ENCODE measurements around the gene SV2C. TPM values are rescaled to one million over a fixed set of nuclear protein-coding genes. Genes with fewer than 3 reads are reported as not detected.

Gene SV2C
- polyA plus RNA-seq, 3 donors = 0.01 to 0.02 TPM; not detected in 1

DNA sequence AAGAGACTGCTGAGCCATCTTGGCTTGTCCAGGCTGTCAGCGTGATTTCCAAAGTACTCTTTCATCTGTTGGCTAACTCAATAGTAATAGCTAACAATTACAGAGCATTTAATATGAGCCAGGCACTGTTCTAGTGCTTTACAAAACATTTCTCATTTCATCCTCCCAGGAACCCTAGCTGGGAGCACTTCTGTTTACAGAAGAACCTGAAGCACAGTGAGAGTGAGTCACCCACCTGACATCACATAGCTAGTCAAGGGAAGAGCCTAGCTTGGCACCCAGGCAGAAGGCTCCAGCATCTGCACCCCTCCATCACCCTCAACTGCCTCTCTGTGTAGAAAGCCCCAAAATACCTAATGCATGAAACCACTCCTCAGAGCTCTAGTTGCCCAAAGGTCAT lies 262.4 kb downstream of the SV2C start:
- intact Hi-C loops (cut with micrococcal nuclease) = no loop called here
- Histone ChIP-seq H3K9ac (ENCODE audit: insufficient read depth, low read length, poor library complexity, severe bottlenecking) (no peak overlapping the region), H3K9me3 (replicated peaks in 1 of 2; ENCODE audit: control insufficient read depth in 1 of 2, insufficient read depth in 1 of 2, low read length in 2 of 2) (no peaks in the 10 kb centered on the region), H3K27ac (ENCODE audit: low read depth in 1 of 2, low read length in 2 of 2) (no peak overlapping the region), H3K4me2 (replicated peaks; ENCODE audit: extremely low read depth, low read length, poor library complexity, severe bottlenecking) (no peak overlapping the region), H3K27me3 (ENCODE audit: control insufficient read depth in 2 of 2, insufficient read depth in 2 of 2, low read length in 2 of 2) (no peaks in the 10 kb centered on the region), H4K20me1 (ENCODE audit: insufficient read depth, low read length) (no peaks in the 10 kb centered on the region), H3K4me1 (ENCODE audit: control insufficient read depth in 1 of 2, insufficient read depth in 2 of 2, low read length in 2 of 2) (peaks cover 15 to 17% of the 10 kb centered on the region in 2 donors), H3K4me3 (replicated peaks in 1 of 3; ENCODE audit: low read depth in 2 of 3, low read length in 3 of 3) (no peak overlapping the region), H2AFZ (ENCODE audit: insufficient read depth, low read depth, low read length, poor library complexity, severe bottlenecking) (no peak overlapping the region), H3K79me2 (ENCODE audit: insufficient read depth, low read length) (no peaks in the 10 kb centered on the region), H3K36me3 (replicated peaks in 1 of 2; ENCODE audit: control insufficient read depth in 1 of 2, insufficient read depth in 2 of 2, low read length in 2 of 2) (no peaks in the 10 kb centered on the region)
- peak in 1 of 3 donors; percentile 14 for DNase-seq
- peaks cover 0 to 6% (median 0%) of the 10 kb centered on the region in 3 donors for H3K27me3 Mint-ChIP-seq (ENCODE audit: low read depth in 3 of 3)
- TF ChIP-seq, protein P1, sequence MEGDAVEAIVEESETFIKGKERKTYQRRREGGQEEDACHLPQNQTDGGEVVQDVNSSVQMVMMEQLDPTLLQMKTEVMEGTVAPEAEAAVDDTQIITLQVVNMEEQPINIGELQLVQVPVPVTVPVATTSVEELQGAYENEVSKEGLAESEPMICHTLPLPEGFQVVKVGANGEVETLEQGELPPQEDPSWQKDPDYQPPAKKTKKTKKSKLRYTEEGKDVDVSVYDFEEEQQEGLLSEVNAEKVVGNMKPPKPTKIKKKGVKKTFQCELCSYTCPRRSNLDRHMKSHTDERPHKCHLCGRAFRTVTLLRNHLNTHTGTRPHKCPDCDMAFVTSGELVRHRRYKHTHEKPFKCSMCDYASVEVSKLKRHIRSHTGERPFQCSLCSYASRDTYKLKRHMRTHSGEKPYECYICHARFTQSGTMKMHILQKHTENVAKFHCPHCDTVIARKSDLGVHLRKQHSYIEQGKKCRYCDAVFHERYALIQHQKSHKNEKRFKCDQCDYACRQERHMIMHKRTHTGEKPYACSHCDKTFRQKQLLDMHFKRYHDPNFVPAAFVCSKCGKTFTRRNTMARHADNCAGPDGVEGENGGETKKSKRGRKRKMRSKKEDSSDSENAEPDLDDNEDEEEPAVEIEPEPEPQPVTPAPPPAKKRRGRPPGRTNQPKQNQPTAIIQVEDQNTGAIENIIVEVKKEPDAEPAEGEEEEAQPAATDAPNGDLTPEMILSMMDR (IDR thresholded peaks at IDR 0.05) = no peak
- no peaks in the 10 kb centered on the region for H3K9me3 Mint-ChIP-seq
- H3K4me1 Mint-ChIP-seq = peaks cover 23% of the 10 kb centered on the region
- WGBS (ENCODE audit: insufficient coverage) = 100% methylated on average over 1 of the region's 1 CpG
- H3K36me3 Mint-ChIP-seq = peaks cover 0 to 3% of the 10 kb centered on the region in 2 donors
- H3K4me3 Mint-ChIP-seq = no peak overlapping the region
- no peak overlapping the region for H3K27ac Mint-ChIP-seq

DNA sequence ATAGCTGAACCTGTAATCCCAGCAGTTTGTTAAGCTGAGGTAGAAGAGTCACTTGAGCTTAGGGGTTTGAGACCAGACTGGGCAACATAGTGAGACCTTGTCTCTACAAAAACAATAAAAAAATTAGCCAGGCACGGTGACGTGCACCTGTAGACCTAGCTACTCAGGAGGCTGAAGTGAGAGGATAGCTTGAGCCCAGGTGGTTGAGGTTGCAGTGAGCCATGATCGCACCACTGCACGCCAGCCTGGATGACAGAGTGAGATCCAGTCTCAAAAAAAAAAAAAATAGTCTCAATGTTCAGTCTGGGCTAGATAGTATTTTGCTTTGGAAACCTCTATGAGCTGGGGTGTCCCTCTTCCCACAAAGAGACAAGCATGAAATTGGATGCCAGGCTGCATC lies 268.0 kb downstream of the SV2C start:
- no peaks in the 10 kb centered on the region for H4K20me1 ChIP-seq (ENCODE audit: insufficient read depth, low read length)
- 100% methylated on average over 1 of the region's 4 CpGs for WGBS (ENCODE audit: insufficient coverage)
- Mint-ChIP-seq H3K27me3 (ENCODE audit: low read depth in 3 of 3) (peaks cover 0 to 2% (median 0%) of the 10 kb centered on the region in 3 donors), H3K4me1 (peaks cover 5% of the 10 kb centered on the region), H3K4me3 (no peak overlapping the region), H3K27ac (no peak overlapping the region), H3K9me3 (no peaks in the 10 kb centered on the region), H3K36me3 (no peaks in the 10 kb centered on the region)
- no peak overlapping the region for H2AFZ ChIP-seq (ENCODE audit: insufficient read depth, low read depth, low read length, poor library complexity, severe bottlenecking)
- TF ChIP-seq, protein P1 (IDR thresholded peaks at IDR 0.05) = no peak
- no peaks in the 10 kb centered on the region for H3K79me2 ChIP-seq (ENCODE audit: insufficient read depth, low read length)
- no peaks in the 10 kb centered on the region for H3K9me3 ChIP-seq (replicated peaks in 1 of 2; ENCODE audit: control insufficient read depth in 1 of 2, insufficient read depth in 1 of 2, low read length in 2 of 2)
- no peaks in the 10 kb centered on the region for H3K27me3 ChIP-seq (ENCODE audit: control insufficient read depth in 2 of 2, insufficient read depth in 2 of 2, low read length in 2 of 2)
- intact Hi-C loops (cut with micrococcal nuclease) = no loop called here
- H3K4me1 ChIP-seq (ENCODE audit: control insufficient read depth in 1 of 2, insufficient read depth in 2 of 2, low read length in 2 of 2) = no peaks in the 10 kb centered on the region
- no peak for DNase-seq
- no peaks in the 10 kb centered on the region for H3K36me3 ChIP-seq (replicated peaks in 1 of 2; ENCODE audit: control insufficient read depth in 1 of 2, insufficient read depth in 2 of 2, low read length in 2 of 2)
- no peak overlapping the region for H3K27ac ChIP-seq (ENCODE audit: low read depth in 1 of 2, low read length in 2 of 2)
- no peak overlapping the region for H3K4me3 ChIP-seq (replicated peaks in 1 of 3; ENCODE audit: low read depth in 2 of 3, low read length in 3 of 3)
- H3K4me2 ChIP-seq (replicated peaks; ENCODE audit: extremely low read depth, low read length, poor library complexity, severe bottlenecking) = no peak overlapping the region
- H3K9ac ChIP-seq (ENCODE audit: insufficient read depth, low read length, poor library complexity, severe bottlenecking) = no peak overlapping the region

Data from CD14-positive monocyte (primary cell).